22Rv1 (cell line): ENCODE measurements around the gene FLCN.

ENCODE experiments used
- CTCF ChIP-seq: fragments of 450-650 bp; IDR thresholded peaks from 2 replicates; pipeline ENCODE4 v1.5.1; 2017; ENCODE audit warnings: mild to moderate bottlenecking
- ZFX ChIP-seq: fragments of 450-650 bp; IDR thresholded peaks from 2 replicates; pipeline ENCODE4 v1.6.1; 2017; ENCODE audit warnings: antibody characterized with exemption, borderline replicate concordance

GRCh38 chr17:17224137-17224536, 12.8 kb downstream of the FLCN start:
- TF ChIP-seq CTCF (no peak), ZFX (no peak)
